ENCODE data around the gene MAPK8IP2.

Gene MAPK8IP2

GRCh38 chr22:50576070-50576469 is 24.5 kb upstream of the MAPK8IP2 start:
- DNase-seq: no peak

- DNase-seq: no peak
Measured at GRCh38 chr22:50576806-50577696, 23.5 kb upstream of the MAPK8IP2 start.

DNA sequence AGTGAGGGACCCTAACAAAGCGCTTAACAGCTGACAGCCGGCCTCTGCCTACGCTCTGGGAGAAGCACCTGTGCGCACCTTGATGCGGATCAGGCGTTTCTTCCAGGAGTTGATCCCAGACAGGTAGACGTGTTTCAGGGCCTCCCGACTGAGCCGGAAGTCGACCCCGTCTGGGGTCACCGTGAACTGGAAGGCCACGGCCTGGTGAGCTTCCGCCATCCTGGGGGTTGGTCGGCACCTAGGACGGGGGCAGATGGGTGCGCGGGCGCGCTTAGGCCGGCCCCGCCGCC is 23.0 kb upstream of the MAPK8IP2 start:
- DNase-seq: no peak

GRCh38 chr22:50577987-50578775 is 22.4 kb upstream of the MAPK8IP2 start, which contains the start of gene CPT1B:
Gene CPT1B (minus strand): TSS chr22:50578427. CDS start chr22:50577915, 512 bp downstream.
- no peak for DNase-seq

DNA sequence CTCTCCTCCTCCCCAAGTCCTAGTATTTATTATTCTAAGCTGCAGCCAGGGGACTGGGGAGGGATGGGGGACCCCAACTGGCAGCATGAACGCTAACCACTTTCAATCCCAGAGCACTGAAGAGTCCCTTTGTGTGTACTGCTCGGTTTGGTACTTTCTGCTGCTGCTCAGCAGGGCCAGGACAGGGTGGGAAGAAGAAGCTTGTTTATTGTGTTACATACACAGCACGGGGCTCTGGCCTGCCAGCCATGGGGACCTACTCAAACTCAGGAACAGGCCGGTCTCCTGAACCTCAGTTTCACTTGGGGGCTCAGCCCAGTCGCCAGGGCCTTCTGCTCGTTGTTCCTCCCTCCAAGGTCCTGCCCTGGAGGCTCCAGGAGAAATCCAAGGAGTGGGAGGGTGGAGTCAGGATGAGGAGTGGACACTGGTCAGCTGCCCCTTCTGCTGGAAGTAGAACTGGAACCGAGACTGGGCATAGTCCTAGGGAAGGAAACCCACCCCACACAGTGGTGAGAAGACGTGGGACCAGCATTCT is 21.8 kb upstream of the MAPK8IP2 start:
- DNase-seq: no peak

DNA sequence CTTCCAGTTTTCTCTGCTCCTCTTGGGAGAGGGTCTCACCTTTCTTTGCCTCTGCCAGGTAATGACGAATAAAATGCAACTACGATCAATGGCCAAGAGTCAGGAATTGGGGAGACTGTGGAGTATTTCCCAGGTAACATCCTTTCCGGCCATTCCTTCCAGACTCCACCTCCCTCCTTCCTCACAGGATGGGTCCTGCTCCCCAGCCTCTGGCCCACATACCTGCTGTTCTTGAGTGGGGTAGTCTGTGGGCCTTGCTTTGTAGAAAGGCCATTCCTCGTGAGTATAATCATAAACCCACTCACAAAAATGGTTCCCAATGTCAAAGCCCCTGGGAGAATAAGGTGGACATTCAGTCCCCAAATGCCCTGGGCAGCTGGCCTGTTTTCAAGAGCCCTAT is 20.8 kb upstream of the MAPK8IP2 start:
- DNase-seq: no peak

DNA sequence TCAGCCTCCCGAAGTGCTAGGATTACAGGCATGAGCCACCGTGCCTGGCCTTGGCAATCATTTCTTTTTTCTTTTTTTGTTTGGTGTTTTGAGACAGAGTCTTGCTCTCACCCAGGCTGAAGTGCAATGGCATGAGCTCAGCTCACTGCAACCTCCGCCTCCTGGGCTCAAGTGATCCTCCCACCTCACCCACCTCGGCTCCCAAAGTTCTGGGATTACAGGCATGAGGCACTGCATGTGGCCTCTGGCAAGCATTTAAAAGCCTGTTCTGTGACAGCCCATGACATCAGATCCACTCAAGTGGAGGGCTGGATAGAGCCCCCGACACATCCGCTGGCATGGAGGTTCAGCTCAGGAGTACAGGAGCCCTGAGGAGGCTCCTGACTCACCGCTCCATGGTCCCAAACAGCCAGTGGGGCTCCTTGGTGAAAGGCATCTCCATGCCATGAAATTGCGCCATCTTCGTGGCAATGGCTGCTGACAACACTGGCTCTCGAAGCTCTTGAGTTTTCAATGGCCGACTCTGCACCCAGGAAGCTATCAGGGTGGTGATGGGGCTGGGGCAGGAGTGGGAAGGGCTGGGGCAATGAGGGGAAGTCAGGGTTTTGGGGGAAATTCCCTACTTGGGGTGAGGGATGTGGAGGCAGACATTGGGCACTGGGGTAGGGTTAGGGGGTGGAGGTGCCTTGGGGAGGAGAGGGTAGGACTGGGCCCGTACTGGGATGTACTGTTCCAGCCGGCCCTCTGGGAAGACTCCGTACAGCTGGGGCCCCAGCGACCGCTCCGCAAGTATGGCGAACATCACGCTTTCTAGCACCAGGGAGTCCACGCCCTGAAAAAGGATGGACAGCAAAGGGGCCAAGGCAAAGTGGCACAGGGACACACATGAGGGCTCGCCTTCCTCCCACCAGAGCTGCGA is 19.3 kb upstream of the MAPK8IP2 start:
- no peak for DNase-seq

- peak; percentile 5 for DNase-seq
Measured at GRCh38 chr22:50581950-50582492, 18.6 kb upstream of the MAPK8IP2 start.

GRCh38 chr22:50582493-50583293 is 17.9 kb upstream of the MAPK8IP2 start, which contains the start of gene CHKB:
Gene CHKB (minus strand): TSS chr22:50582849. CDS start chr22:50582781, 68 bp downstream.
- DNase-seq: peak; percentile 92

GRCh38 chr22:50583294-50583861 is 17.2 kb upstream of the MAPK8IP2 start:
- DNase-seq: no peak

- DNase-seq: no peak
Measured at GRCh38 chr22:50584106-50585096, 16.2 kb upstream of the MAPK8IP2 start.

GRCh38 chr22:50585238-50585637 is 15.4 kb upstream of the MAPK8IP2 start:
- no peak for DNase-seq

- DNase-seq: no peak
Measured at GRCh38 chr22:50585781-50586180, 14.8 kb upstream of the MAPK8IP2 start.

DNA sequence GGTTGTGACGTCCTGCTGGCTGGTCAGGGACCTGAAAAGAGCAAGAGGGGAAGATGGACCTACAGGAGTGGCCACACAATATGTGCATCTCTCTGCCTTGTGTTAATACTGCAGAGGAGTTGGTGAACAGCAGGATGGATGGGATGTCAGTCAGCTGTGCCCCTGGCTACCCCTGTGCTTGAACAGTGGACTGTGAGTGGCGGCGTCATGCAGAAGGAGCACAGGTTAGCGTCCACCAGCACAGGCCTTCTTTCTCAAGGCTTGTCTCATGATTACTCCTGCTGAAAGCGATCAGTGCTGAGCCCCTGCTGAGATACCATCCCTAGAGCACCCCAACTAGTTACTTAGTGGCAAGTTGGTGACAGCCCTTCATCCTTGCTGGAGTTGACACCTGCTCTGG is 14.2 kb upstream of the MAPK8IP2 start:
- no peak for DNase-seq

DNA sequence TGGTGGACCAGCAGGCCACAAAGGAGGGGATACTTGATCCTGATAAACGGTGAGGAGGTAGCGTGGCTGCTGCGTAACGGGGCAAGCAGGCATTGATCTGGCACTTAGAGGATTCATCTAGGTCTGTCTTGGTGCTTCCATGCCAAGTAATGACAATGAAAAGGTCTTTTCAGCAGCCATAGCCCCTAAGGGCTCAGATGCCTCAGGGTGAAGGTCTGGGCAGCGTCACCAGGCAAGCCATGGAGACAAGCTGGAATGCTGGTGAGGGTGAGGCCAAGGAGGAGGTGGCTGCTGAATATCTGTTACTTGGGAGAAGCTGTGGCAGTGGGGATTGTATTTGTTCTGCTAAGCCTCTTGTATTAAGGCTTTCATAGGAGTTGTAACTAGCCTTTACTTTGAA is 13.2 kb upstream of the MAPK8IP2 start:
- no peak for DNase-seq

DNA sequence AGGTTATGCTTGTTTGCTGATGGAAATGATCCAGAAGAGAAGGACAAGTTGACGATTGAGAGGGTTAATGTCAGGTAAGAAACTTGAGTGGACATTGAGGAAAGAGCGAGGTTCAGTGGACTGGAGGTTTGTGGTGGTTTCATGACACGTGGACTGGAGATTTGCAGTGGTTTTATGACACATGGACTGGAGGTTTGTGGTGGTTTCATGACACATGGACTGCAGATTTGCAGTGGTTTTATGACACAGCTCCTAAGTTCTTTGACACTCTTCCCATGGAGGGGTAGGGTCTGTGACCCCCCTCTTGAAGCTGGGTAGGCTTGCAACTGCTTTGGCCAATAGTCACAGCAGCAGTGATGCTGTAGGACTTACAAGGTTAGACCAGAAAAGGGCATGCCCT is 5.4 kb upstream of the MAPK8IP2 start:
- DNase-seq: no peak

GRCh38 chr22:50597097-50597496 is 3.5 kb upstream of the MAPK8IP2 start:
- DNase-seq: no peak

DNA sequence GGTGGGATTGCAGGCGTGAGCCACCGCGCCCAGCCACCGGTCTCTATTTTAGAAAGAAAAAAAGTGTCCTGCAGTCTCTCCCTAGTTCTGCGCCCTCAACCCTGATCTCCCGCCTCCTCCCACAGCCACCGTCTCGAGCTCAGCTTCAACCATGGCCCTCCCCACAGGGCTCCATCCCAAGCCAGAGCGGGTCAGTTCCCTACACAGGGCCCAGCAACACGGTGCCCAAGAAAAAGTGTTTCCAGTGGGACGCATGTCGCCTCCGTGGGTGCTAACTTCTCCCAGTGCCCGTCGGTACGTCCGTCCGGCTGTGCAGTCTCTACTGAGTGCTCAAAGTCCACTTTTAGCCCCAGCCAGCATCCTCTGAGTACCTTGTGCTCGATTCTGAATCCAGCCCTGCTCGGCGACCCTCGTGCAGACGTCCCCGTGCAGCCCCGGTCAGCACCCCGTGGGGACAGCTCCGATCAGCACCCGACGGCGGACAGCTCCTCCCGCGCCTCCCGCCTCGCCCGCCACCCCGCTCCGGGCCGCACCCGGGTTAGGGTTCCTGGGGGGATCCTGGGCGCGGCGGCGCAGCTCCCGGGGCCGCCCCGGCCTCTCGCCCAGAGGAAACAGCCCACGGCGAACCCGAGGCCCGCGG is 657 bp upstream of the MAPK8IP2 start:
- DNase-seq: no peak

DNA sequence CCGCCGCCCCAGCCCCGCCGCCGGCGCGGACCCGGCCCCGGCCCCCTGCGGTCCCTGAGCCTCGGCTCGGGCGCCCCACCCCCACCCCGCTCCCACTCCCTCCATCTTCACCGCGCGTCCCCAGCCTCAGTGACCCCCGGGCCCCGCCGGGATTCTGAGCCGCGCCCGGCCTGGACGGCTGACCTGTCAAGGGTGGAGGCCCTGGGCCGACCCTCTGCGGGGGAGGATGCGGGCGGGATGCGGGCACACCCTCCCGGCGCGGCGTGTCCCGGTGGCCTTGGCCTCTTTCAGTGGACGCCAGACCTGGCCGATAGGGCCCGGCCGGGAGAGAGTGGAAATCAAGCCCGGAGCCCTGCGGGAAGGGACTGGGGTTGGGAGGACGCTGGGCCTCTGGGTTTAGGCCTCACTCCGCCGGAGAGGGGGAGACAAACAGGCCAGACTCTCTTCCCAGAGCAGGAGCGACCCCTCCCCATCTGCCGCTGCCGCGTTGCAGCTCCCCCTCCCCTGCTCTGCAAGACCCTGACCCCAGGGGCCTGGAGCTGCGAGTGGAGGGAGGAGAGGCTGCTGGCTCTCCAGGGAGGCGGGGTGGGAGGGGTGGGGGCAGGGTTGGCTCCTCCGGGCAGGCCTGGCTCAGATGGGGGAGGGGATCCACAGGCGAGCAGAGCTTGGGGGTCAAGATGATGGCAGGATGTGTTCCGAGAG is 525 bp downstream of the MAPK8IP2 start:
- DNase-seq: no peak
